GM12801 (cell line): ENCODE data around the gene IL17REL.

Source experiments
- CTCF ChIP-seq: IDR thresholded peaks from one replicate; pipeline ENCODE4 v1.5.1; 2011; ENCODE audit warnings: control low read depth; ENCODE audit not compliant: insufficient read length; ENCODE audit errors: extremely low read depth

Gene IL17REL

GRCh38 chr22:50041361-50042065 is 28.9 kb upstream of the IL17REL start:
- no peak for TF ChIP-seq CTCF

- TF ChIP-seq CTCF, result no peak
Observed at GRCh38 chr22:50040717-50041116, 28.2 kb upstream of the IL17REL start.

GRCh38 chr22:50039669-50040443 is 27.3 kb upstream of the IL17REL start:
- TF ChIP-seq CTCF, result no peak

- TF ChIP-seq CTCF, result no peak
Observed at GRCh38 chr22:50035976-50036724, 23.6 kb upstream of the IL17REL start.

- no peak for TF ChIP-seq CTCF
Observed at GRCh38 chr22:50035131-50035881, 22.7 kb upstream of the IL17REL start.

GRCh38 chr22:50034126-50035081 is 21.8 kb upstream of the IL17REL start:
- no peak for TF ChIP-seq CTCF
